CD4-positive, CD25-positive, alpha-beta regulatory T cell (primary cell): Measurements from ENCODE around the gene RLBP1. TPM values are rescaled to one million over a fixed set of nuclear protein-coding genes. Genes with fewer than 3 reads are reported as not detected.

Experiments
- ATAC-seq, 2 donors: fragments of 150-1000 bp; cut with Tn5 transposase; one replicate each; pipeline ENCODE4 v1.10.0; 2021; ENCODE audit warnings: low read depth in 2 of 2, moderate number of reproducible peaks in 2 of 2, moderate library complexity in 1 of 2
- DNase-seq, 3 donors: peaks; one replicate each; pipeline versions ENCODE4 v3.0.0 to v3.0.0-alpha.2; 2012 to 2022; ENCODE audit warnings: mixed read lengths in 1 of 3
- H3K27ac ChIP-seq: one replicate; pipeline ENCODE4 v1.7.0; 2013; ENCODE audit warnings: mild to moderate bottlenecking, low read length; ENCODE audit not compliant: insufficient read depth, poor library complexity, severe bottlenecking
- H3K27me3 ChIP-seq: one replicate; pipeline ENCODE4 v1.7.0; 2013; ENCODE audit warnings: low read length; ENCODE audit not compliant: control insufficient read depth, insufficient read depth
- H3K36me3 ChIP-seq: one replicate; pipeline ENCODE4 v1.7.0; 2013; ENCODE audit warnings: mild to moderate bottlenecking, low read length, moderate library complexity; ENCODE audit not compliant: control insufficient read depth, insufficient read depth
- H3K4me1 ChIP-seq: 2 replicates; pipeline ENCODE4 v1.7.0; 2013; ENCODE audit warnings: mild to moderate bottlenecking, low read length; ENCODE audit not compliant: insufficient read depth, control insufficient read depth, poor library complexity, severe bottlenecking
- H3K4me3 ChIP-seq: one replicate; pipeline ENCODE4 v1.7.0; 2013; ENCODE audit warnings: low read depth, mild to moderate bottlenecking, low read length, moderate library complexity
- H3K9me3 ChIP-seq, 2 experiments: 1 replicate in 1 of 2; 2 replicates in 1 of 2; pipeline ENCODE4 v1.7.0; 2013; ENCODE audit warnings: low read length in 2 of 2, mild to moderate bottlenecking in 1 of 2, moderate library complexity in 1 of 2; ENCODE audit not compliant: control insufficient read depth in 2 of 2
- H3K27ac Mint-ChIP-seq, 3 donors: one replicate each; pipeline ENCODE4 v1.8.0; 2020 to 2022; ENCODE audit warnings: mild to moderate bottlenecking in 3 of 3, mixed read lengths in 3 of 3, moderate library complexity in 2 of 3
- H3K27me3 Mint-ChIP-seq: one replicate; pipeline ENCODE4 v1.8.0; 2022; ENCODE audit warnings: mild to moderate bottlenecking, mixed read lengths
- H3K36me3 Mint-ChIP-seq: one replicate; pipeline ENCODE4 v1.8.0; 2020; ENCODE audit warnings: mixed read lengths
- H3K4me1 Mint-ChIP-seq, 4 donors: one replicate each; pipeline ENCODE4 v1.8.0; 2020 to 2022; ENCODE audit warnings: mixed read lengths in 4 of 4, mild to moderate bottlenecking in 1 of 4
- H3K4me3 Mint-ChIP-seq, 4 donors: one replicate each; pipeline ENCODE4 v1.8.0; 2020 to 2022; ENCODE audit warnings: mild to moderate bottlenecking in 4 of 4, mixed read lengths in 4 of 4, moderate library complexity in 3 of 4
- H3K9me3 Mint-ChIP-seq, 7 donors: one replicate each; pipeline ENCODE4 v1.8.0; 2020 to 2022; ENCODE audit warnings: mixed read lengths in 7 of 7, mild to moderate bottlenecking in 3 of 7, moderate library complexity in 2 of 7
- polyA plus RNA-seq, 4 donors: library from polyadenylated mRNA; unstranded; fragments of 300-500 nt; fragmentation: Illumina TruSeq; gene quantifications; one replicate each; pipeline ENCODE4 v1.2.3, GENCODE V29; 2021
- total RNA-seq: library from RNA; stranded (reverse); gene quantifications from one replicate; pipeline ENCODE4 v1.2.3, GENCODE V29; 2022

The RLBP1 gene
- total and polyA plus RNA-seq, 5 donors from 2014 or later = not detected

- Histone ChIP-seq H3K4me3 (no peak overlapping the region), H3K9me3 (no peaks in the 10 kb centered on the region), H3K27ac (no peak overlapping the region), H3K27me3 (no peaks in the 10 kb centered on the region), H3K4me1 (no peaks in the 10 kb centered on the region), H3K36me3 (peaks cover 74% of the 10 kb centered on the region)
- ATAC-seq (no peak), DNase-seq (no peak)
- H3K9me3 Mint-ChIP-seq = no peaks in the 10 kb centered on the region
- no peak overlapping the region for H3K27ac Mint-ChIP-seq
- peaks cover 40% of the 10 kb centered on the region for H3K36me3 Mint-ChIP-seq
- peaks cover 0 to under 1% (median 0%) of the 10 kb centered on the region in 4 donors for H3K4me1 Mint-ChIP-seq
- H3K27me3 Mint-ChIP-seq = no peaks in the 10 kb centered on the region
- H3K4me3 Mint-ChIP-seq = no peak overlapping the region
Observed at GRCh38 chr15:89186803-89187202, 34.6 kb downstream of the RLBP1 start.

- Histone ChIP-seq H3K36me3 (peaks cover 62% of the 10 kb centered on the region), H3K4me3 (no peak overlapping the region), H3K9me3 (no peaks in the 10 kb centered on the region), H3K27ac (no peak overlapping the region), H3K27me3 (no peaks in the 10 kb centered on the region), H3K4me1 (no peaks in the 10 kb centered on the region)
- DNase-seq = no peak
- ATAC-seq = no peak
- H3K9me3 Mint-ChIP-seq = no peaks in the 10 kb centered on the region
- H3K36me3 Mint-ChIP-seq = peaks cover 36% of the 10 kb centered on the region
- no peaks in the 10 kb centered on the region for H3K27me3 Mint-ChIP-seq
- H3K4me1 Mint-ChIP-seq = no peaks in the 10 kb centered on the region
- H3K27ac Mint-ChIP-seq = no peak overlapping the region
- H3K4me3 Mint-ChIP-seq = no peak overlapping the region
Observed at GRCh38 chr15:89184886-89185526, 36.4 kb downstream of the RLBP1 start.

- H3K27me3 Mint-ChIP-seq = no peaks in the 10 kb centered on the region
- peaks cover 59% of the 10 kb centered on the region for H3K36me3 ChIP-seq
- H3K27ac Mint-ChIP-seq = no peak overlapping the region
Observed at GRCh38 chr15:89184357-89184756, 37.0 kb downstream of the RLBP1 start.

DNA sequence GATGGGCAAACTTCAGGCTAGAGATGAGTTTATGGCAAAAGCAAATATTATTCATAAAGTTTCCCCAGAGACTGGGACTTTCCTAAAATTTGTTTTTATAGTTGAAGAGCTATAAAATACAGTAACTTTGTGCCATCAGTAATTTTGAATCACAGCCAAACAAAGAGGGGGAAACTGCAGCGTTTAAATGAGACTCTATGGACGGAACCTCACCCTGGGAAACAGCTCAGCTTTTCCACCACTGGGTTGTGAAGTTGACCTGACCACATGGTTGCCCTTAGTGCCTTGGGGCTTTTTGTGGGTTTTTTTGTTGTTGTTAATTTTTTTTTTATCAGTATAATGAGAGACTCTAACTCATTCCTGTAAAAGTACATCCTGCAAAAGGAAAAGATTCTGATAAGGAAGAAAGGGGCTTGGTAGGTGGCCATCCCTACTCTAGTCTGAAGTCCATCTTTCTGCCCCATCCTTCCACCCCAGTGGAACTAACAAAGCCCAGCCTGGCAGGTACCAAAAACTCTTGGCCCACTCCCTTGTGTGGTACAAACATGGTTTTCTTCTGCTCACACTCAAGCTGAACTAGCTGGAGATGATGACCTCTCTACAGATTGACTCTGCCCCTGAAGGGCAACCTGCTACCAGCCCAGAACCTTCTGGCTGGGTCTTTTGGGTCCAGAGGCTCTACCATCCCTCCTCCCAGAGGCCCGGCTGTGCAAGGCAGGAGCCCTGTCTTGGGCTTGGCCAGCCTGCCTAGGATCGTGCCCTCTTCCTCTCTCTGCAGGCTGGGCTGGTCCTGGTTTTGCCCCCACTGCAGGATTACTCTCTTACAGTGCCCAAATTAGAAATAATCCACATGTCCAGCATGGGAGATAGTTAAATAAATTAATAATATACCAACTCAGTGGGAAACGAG, 41.2 kb downstream of the RLBP1 start:
- H3K9me3 Mint-ChIP-seq = no peaks in the 10 kb centered on the region
- Histone ChIP-seq H3K27ac (no peak overlapping the region), H3K36me3 (peaks cover 56% of the 10 kb centered on the region), H3K4me1 (no peaks in the 10 kb centered on the region), H3K9me3 (no peaks in the 10 kb centered on the region), H3K27me3 (no peaks in the 10 kb centered on the region), H3K4me3 (no peak overlapping the region)
- peaks cover 49% of the 10 kb centered on the region for H3K36me3 Mint-ChIP-seq
- no peak overlapping the region for H3K4me3 Mint-ChIP-seq
- peaks cover 6 to 13% (median 6%) of the 10 kb centered on the region in 4 donors for H3K4me1 Mint-ChIP-seq
- no peaks in the 10 kb centered on the region for H3K27me3 Mint-ChIP-seq
- H3K27ac Mint-ChIP-seq = no peak overlapping the region
- no peak for ATAC-seq
- DNase-seq = peak in 1 of 3 donors; percentile 11

More at GRCh38 chr15:89184357-89184756, 37.0 kb downstream of the RLBP1 start:
- Histone ChIP-seq H3K9me3 (no peaks in the 10 kb centered on the region), H3K4me3 (no peak overlapping the region), H3K27me3 (no peaks in the 10 kb centered on the region), H3K27ac (no peak overlapping the region), H3K4me1 (no peaks in the 10 kb centered on the region)
- H3K4me1 Mint-ChIP-seq = no peaks in the 10 kb centered on the region
- no peak overlapping the region for H3K4me3 Mint-ChIP-seq
- no peaks in the 10 kb centered on the region for H3K9me3 Mint-ChIP-seq
- ATAC-seq = no peak
- peaks cover 38% of the 10 kb centered on the region for H3K36me3 Mint-ChIP-seq
- no peak for DNase-seq

DNA sequence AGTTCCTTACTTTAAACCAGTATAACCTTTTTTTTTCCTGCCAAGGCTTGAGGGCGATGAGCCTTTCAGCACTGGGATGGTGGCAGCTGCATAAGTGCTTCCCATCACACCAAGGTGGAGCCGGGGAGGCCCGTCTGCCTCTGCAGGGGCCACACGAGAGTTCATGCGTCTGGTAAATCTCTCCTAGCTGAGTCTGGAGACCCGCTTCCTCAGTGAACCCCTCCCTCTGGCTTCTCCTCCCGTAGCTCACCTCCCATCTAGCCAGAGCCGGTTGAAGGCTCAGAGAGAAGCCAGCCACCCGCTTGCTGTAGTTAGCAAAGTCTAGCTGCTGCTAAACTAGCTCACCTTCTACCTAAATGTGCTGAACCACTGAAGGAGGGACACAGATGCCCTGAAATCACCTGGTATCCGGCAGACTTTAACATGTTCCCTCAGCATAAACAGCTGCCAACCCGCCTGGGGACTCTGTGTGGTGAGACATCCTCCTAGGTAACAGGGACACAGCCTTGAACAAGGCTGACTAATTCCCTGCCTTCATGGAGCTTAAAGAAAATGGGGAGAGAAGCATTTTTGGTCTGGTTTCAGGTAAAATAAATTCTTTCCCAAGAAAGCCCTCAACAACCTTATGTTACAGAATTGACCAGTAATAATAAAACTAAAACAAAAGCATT, 42.9 kb downstream of the RLBP1 start:
- peaks cover 6 to 13% (median 7%) of the 10 kb centered on the region in 4 donors for H3K4me1 Mint-ChIP-seq
- no peaks in the 10 kb centered on the region for H3K9me3 ChIP-seq
- H3K36me3 Mint-ChIP-seq = peaks cover 40% of the 10 kb centered on the region
- no peak for DNase-seq
- no peak overlapping the region for H3K4me3 Mint-ChIP-seq
- H3K9me3 Mint-ChIP-seq = no peaks in the 10 kb centered on the region
- no peaks in the 10 kb centered on the region for H3K27me3 Mint-ChIP-seq
- no peak overlapping the region for H3K27ac ChIP-seq
- H3K36me3 ChIP-seq = peaks cover 49% of the 10 kb centered on the region
- H3K27ac Mint-ChIP-seq = no peak overlapping the region
- no peaks in the 10 kb centered on the region for H3K4me1 ChIP-seq
- H3K4me3 ChIP-seq = no peak overlapping the region
- no peak for ATAC-seq
- no peaks in the 10 kb centered on the region for H3K27me3 ChIP-seq

DNA sequence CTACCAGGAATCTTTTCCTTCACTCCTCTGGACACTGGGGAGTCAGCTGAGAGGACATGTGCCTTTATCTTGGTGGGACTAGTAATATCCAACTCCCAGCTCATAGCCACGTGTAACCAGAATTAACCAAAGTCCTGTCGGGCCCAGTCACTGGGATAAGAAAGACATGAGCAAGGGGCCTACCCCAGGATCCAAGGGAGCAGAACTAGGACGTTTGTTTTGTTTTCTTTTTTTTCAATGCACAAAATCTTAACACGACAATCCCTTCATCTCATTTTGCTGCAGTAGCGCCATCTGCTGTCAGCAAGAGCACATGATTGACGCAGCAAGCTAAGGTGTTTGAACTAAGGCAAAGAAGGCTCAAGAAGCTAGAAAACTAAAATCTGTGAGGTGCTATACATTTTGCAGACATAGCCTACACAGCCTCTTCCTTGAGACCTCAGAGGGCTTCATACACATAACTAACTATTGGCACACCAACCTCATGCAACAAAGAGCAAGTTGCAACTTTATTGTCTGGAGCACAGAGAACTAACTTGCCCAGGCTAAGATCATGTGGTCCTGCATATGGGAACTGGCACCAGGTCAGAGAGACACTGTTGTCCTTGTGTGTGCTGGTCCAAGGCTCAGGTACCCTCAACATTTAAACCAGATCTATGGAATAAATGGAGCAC, 43.6 kb downstream of the RLBP1 start:
- peaks cover 50% of the 10 kb centered on the region for H3K36me3 ChIP-seq
- no peak overlapping the region for H3K4me3 ChIP-seq
- Mint-ChIP-seq H3K4me3 (no peak overlapping the region), H3K9me3 (no peaks in the 10 kb centered on the region), H3K27me3 (no peaks in the 10 kb centered on the region), H3K4me1 (peaks cover 6 to 13% (median 7%) of the 10 kb centered on the region in 4 donors), H3K36me3 (peaks cover 40% of the 10 kb centered on the region), H3K27ac (peak overlapping the region in 2 of 3 donors; percentile 52 to 81)
- H3K4me1 ChIP-seq = no peaks in the 10 kb centered on the region
- H3K9me3 ChIP-seq = no peaks in the 10 kb centered on the region
- no peak overlapping the region for H3K27ac ChIP-seq
- H3K27me3 ChIP-seq = no peaks in the 10 kb centered on the region
- ATAC-seq (peak in 1 of 2 donors; percentile 34), DNase-seq (peak; percentile 44 to 83 (median 65))

DNA sequence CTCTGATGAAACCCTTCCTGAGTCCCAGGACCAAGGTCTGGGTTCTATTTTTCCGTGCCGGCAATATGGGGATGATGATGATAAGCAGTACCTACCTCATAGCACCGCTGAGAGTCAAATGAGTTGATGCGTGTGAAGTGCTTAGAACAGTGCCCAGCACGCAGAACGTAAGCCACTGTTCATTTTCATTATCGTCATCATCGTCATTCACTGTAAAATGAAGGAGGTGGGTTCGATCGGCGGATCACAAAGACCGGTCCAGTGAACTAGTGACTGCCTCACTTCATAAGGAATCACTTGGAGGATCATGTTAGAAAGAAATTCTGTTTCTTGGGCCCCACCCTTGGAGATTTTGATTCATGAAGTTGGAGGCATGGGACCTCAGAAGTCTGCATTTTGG, 44.3 kb downstream of the RLBP1 start:
- no peaks in the 10 kb centered on the region for H3K4me1 ChIP-seq
- Mint-ChIP-seq H3K4me1 (peaks cover 6 to 13% (median 8%) of the 10 kb centered on the region in 4 donors), H3K27ac (no peak overlapping the region), H3K36me3 (peaks cover 40% of the 10 kb centered on the region), H3K4me3 (no peak overlapping the region), H3K9me3 (no peaks in the 10 kb centered on the region), H3K27me3 (no peaks in the 10 kb centered on the region)
- no peaks in the 10 kb centered on the region for H3K9me3 ChIP-seq
- H3K27ac ChIP-seq = no peak overlapping the region
- no peak for ATAC-seq
- H3K36me3 ChIP-seq = peaks cover 50% of the 10 kb centered on the region
- no peaks in the 10 kb centered on the region for H3K27me3 ChIP-seq
- no peak overlapping the region for H3K4me3 ChIP-seq
- DNase-seq = no peak
